Esophagus squamous epithelium (tissue), 5 donors: Measurements from ENCODE around the gene LMX1B. TPM values are rescaled to one million over a fixed set of nuclear protein-coding genes. Genes with fewer than 3 reads are reported as not detected.

Source experiments
- DNase-seq: peaks from one replicate; lab custom pipeline; 2025; lab: John Stamatoyannopoulos, UW
- H3K27ac ChIP-seq, 4 donors: fragments of 200-600 bp; sonication (generic); one replicate each; pipeline ENCODE4 v1.5.1; 2016 to 2019; ENCODE audit warnings: mild to moderate bottlenecking in 1 of 4
- H3K27me3 ChIP-seq, 4 donors: fragments of 200-600 bp; sonication (generic); 1 replicate in 3 of 4; 2 replicates in 1 of 4; pipeline versions ENCODE4 v1.5.1 to v1.6.0; 2017 to 2021; ENCODE audit warnings: antibody characterized with exemption in 1 of 4
- H3K36me3 ChIP-seq, 3 donors: fragments of 200-600 bp; sonication (generic); one replicate each; pipeline ENCODE4 v1.5.1; 2016 to 2019
- H3K4me1 ChIP-seq, 3 donors: fragments of 200-600 bp; sonication (generic); one replicate each; pipeline ENCODE4 v1.5.1; 2017 to 2019
- H3K4me3 ChIP-seq, 4 donors: fragments of 200-600 bp; sonication (generic); 1 replicate in 3 of 4; 2 replicates in 1 of 4; pipeline ENCODE4 v1.5.1; 2016 to 2019; ENCODE audit warnings: mild to moderate bottlenecking in 2 of 4, moderate library complexity in 1 of 4
- H3K9me3 ChIP-seq, 3 donors: fragments of 200-600 bp; sonication (generic); one replicate each; pipeline ENCODE4 v1.5.1; 2016 to 2019
- POLR2A ChIP-seq, 4 donors: fragments of 450-650 bp; IDR thresholded peaks; one replicate each; pipeline ENCODE4 v1.6.1; 2017; ENCODE audit warnings: antibody characterized with exemption in 4 of 4, mild to moderate bottlenecking in 4 of 4, moderate library complexity in 3 of 4
- WGBS, 2 donors: methylation state at CpG; one replicate each; pipeline ENCODE4 v1.1.5; 2018; 5-methylcytosine and 5-hydroxymethylcytosine counted together
- intact Hi-C: fragments of 100-400 bp; cut with DNase I; formaldehyde crosslinking; loops from one replicate; pipeline ENCODE4 v1.15.0; 2022
- total RNA-seq, 4 donors: library from RNA; depleted of rRNA; stranded (reverse); fragments of >200 nt; gene quantifications; one replicate each; pipeline ENCODE4 v1.1.0, GENCODE V29; 2016
- TF ChIP-seq, protein P1 (sequence below), 6 experiments: fragments of 450-650 bp in 4 of 6; fragments of 200-600 bp in 2 of 6; sonication (generic) in 2 of 6; IDR thresholded peaks; one replicate each; pipeline ENCODE4 v1.5.1; 2016 to 2019; ENCODE audit warnings: antibody characterized with exemption in 6 of 6, mild to moderate bottlenecking in 4 of 6, moderate library complexity in 4 of 6
- donor health status: DM: yes; HTN: yes; CAD: no.

LMX1B gene
- total RNA-seq, 4 donors from 2014 or later, result 0.23 TPM; not detected in 3

DNA sequence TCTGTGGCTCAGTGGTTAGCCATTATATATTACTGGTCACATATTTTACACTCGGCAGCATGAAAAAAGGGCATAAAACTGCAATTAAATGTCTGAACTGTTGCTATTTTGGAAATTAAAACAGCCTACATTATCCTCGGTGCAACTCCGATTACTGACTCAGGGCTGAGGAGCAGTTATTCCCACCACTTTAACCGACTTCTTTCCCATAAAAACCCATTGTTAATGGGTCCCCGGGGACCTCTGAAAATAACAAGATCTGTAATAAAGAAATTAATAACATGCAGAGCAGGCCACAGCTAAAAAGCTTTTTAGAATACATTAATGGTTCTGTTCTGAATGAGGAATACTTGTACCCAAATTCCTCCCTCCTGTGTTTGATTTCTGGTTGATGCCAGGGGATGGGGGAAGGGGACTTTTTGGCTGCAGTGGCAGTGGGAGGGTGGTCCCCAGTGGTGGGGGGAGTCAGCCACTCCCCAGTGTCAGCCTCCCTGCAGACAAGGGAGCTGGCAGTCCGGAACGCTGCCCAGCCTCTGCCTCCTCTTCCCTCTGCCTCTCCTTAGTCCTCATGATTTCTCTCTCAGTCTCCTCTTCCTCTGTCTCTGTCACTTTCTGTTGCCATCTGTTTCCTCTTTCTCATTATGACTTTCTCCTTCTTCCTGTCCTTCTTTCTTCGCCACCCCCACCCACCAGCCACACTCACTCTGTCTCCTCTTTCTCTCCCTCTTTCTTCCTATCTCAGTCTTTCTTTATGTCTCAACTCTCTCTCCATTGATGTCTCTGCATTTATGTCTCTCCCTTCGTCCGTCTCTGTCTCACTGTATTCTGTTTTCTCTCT is 132.1 kb downstream of the LMX1B start:
- TF ChIP-seq, protein P1, sequence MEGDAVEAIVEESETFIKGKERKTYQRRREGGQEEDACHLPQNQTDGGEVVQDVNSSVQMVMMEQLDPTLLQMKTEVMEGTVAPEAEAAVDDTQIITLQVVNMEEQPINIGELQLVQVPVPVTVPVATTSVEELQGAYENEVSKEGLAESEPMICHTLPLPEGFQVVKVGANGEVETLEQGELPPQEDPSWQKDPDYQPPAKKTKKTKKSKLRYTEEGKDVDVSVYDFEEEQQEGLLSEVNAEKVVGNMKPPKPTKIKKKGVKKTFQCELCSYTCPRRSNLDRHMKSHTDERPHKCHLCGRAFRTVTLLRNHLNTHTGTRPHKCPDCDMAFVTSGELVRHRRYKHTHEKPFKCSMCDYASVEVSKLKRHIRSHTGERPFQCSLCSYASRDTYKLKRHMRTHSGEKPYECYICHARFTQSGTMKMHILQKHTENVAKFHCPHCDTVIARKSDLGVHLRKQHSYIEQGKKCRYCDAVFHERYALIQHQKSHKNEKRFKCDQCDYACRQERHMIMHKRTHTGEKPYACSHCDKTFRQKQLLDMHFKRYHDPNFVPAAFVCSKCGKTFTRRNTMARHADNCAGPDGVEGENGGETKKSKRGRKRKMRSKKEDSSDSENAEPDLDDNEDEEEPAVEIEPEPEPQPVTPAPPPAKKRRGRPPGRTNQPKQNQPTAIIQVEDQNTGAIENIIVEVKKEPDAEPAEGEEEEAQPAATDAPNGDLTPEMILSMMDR (IDR thresholded peaks at IDR 0.05), result no peak
- TF ChIP-seq POLR2A (IDR thresholded peaks at IDR 0.05), result no peak
- DNase-seq, result no peak
- Histone ChIP-seq H3K4me1 (no peaks in the 10 kb centered on the region), H3K9me3 (no peaks in the 10 kb centered on the region), H3K27me3 (peaks cover 0 to 61% (median 0%) of the 10 kb centered on the region in 4 donors), H3K36me3 (no peaks in the 10 kb centered on the region), H3K27ac (no peak overlapping the region), H3K4me3 (no peak overlapping the region)
- intact Hi-C loops, result no loop called here
- 55 to 64% methylated on average over 9 to 10 of the region's 10 CpGs for WGBS, 2 donors

Other genes with a start within 250 kb of the LMX1B start
- gene ZBTB43, start 191.1 kb downstream of the LMX1B start, total RNA-seq, result 10 to 100 TPM in 3 of 4 donors, 1 to 10 TPM in 1; 9.9 to 14.3 (median 12.9) TPM
- gene ZBTB34, start 246.7 kb downstream of the LMX1B start, total RNA-seq, result 1 to 10 TPM; 4.0 to 8.2 (median 4.5) TPM